HepG2 (cell line): Measurements from ENCODE around the gene FAP. TPM values are rescaled to one million over a fixed set of nuclear protein-coding genes. Genes with fewer than 3 reads are reported as not detected.

Experiments used
- ATAC-seq: fragments of 200-7000 bp; cut with Tn5 transposase; 3 replicates; pipeline ENCODE4 v1.9.1; 2020; ENCODE audit warnings: mild to moderate bottlenecking, moderate library complexity
- BruUV-seq: library from RNA; stranded (reverse); fragments of 400-500 nt; replicated peaks from 2 replicates; lab custom pipeline; 2021; lab: Mats Ljungman, UMichigan
- CTCF ChIA-PET: fragments of 300-600 bp; formaldehyde crosslinking; extraction: SDS; loops from one replicate; lab custom pipeline; 2021; ENCODE audit warnings: low total read pairs, inconsistent platforms, low intra/inter-chr PET ratio; lab: Yijun Ruan, JAX
- POLR2A ChIA-PET: fragments of 350-600 bp; sonication (Branson Sonifier 250); formaldehyde crosslinking; loops from one replicate; lab custom pipeline; 2020; ENCODE audit warnings: antibody characterized with exemption, inconsistent platforms; lab: Yijun Ruan, JAX
- DNase-seq: peaks from one replicate; pipeline ENCODE4 v3.0.0-alpha.2; 2015; ENCODE audit warnings: low spot score
- FAIRE-seq: peaks from 3 replicates; lab custom pipeline; 2011; peaks lifted over from hg19 to GRCh38; lab: Jason Lieb, UNC
- H2AFZ ChIP-seq: one replicate; pipeline ENCODE4 v1.6.1; 2011; ENCODE audit warnings: low read length, inconsistent platforms
- H3K27ac ChIP-seq: fragments of 300-600 bp; 3 replicates; pipeline ENCODE4 v1.8.0; 2011; ENCODE audit warnings: mixed run types, mild to moderate bottlenecking, mixed read lengths, low read length, inconsistent platforms; ENCODE audit not compliant: insufficient read depth; ENCODE audit errors: extremely low read length
- H3K27me3 ChIP-seq, 2 experiments: fragments of 200-600 bp in 1 of 2; 2 replicates in 1 of 2; 3 replicates in 1 of 2; pipeline versions ENCODE4 v1.6.0 to v1.8.0; 2011; ENCODE audit warnings: low read length in 2 of 2, mild to moderate bottlenecking in 2 of 2, moderate library complexity in 2 of 2, inconsistent platforms in 1 of 2; ENCODE audit not compliant: insufficient read depth in 2 of 2, control insufficient read depth in 1 of 2
- H3K36me3 ChIP-seq, 2 experiments: fragments of 200-600 bp in 1 of 2; replicated peaks in 1 of 2; 2 replicates in 1 of 2; 3 replicates in 1 of 2; pipeline versions ENCODE4 v1.5.1 to v1.8.0; 2011; ENCODE audit warnings: low read length in 2 of 2, inconsistent platforms in 1 of 2; ENCODE audit not compliant: insufficient read depth in 2 of 2, control insufficient read depth in 1 of 2
- H3K4me1 ChIP-seq: 2 replicates; pipeline ENCODE4 v1.5.1; 2012; ENCODE audit warnings: low read length, inconsistent platforms; ENCODE audit not compliant: insufficient read depth
- H3K4me2 ChIP-seq: 2 replicates; pipeline ENCODE4 v1.6.0; 2011; ENCODE audit warnings: low read depth, low read length, inconsistent platforms
- H3K4me3 ChIP-seq, 3 experiments: fragments of 200-600 bp in 1 of 3; sonication (generic), shearing (Covaris generic) in 1 of 3; replicated peaks in 1 of 3; 2 replicates each; pipeline ENCODE4 v1.5.1; 2011 to 2016; ENCODE audit warnings: low read length in 3 of 3, inconsistent platforms in 2 of 3, low read depth in 2 of 3, mild to moderate bottlenecking in 2 of 3, control low read depth in 1 of 3, mixed read lengths in 1 of 3; ENCODE audit not compliant: insufficient read depth in 1 of 3
- H3K79me2 ChIP-seq: one replicate; pipeline ENCODE4 v1.6.1; 2011; ENCODE audit warnings: low read length, inconsistent platforms; ENCODE audit not compliant: insufficient read depth
- H3K9ac ChIP-seq: 2 replicates; pipeline ENCODE4 v1.6.0; 2011; ENCODE audit warnings: mild to moderate bottlenecking, low read depth, low read length, inconsistent platforms; ENCODE audit not compliant: insufficient read depth
- H3K9me3 ChIP-seq: 2 replicates; pipeline ENCODE4 v1.5.1; 2012; ENCODE audit warnings: mild to moderate bottlenecking, low read length
- H4K20me1 ChIP-seq: 2 replicates; pipeline ENCODE4 v1.6.0; 2011; ENCODE audit warnings: inconsistent platforms, mild to moderate bottlenecking, low read length, moderate library complexity; ENCODE audit not compliant: insufficient read depth
- ATF1 ChIP-seq: IDR thresholded peaks from 2 replicates; pipeline ENCODE4 v1.6.1; 2016; ENCODE audit warnings: mild to moderate bottlenecking, control low read depth
- CEBPB ChIP-seq: IDR thresholded peaks from 2 replicates; pipeline ENCODE4 v1.6.1; 2011; ENCODE audit warnings: low read depth, low read length, improper control_type of control experiment, borderline replicate concordance
- FOXK2 ChIP-seq: fragments of 450-650 bp; IDR thresholded peaks from 2 replicates; pipeline ENCODE4 v1.6.1; 2016
- HCFC1 ChIP-seq: fragments of 150-350 bp; IDR thresholded peaks from 2 replicates; pipeline ENCODE4 v1.6.1; 2014; ENCODE audit warnings: low read depth, low read length
- HNRNPL ChIP-seq: fragments of 200-400 bp; formaldehyde crosslinking; IDR thresholded peaks from 2 replicates; pipeline ENCODE4 v1.6.1; 2017; ENCODE audit warnings: mild to moderate bottlenecking, low read depth, low read length
- KDM1A ChIP-seq: IDR thresholded peaks from 2 replicates; pipeline ENCODE4 v1.6.1; 2016; ENCODE audit warnings: missing compliant biosample characterization
- MTA3 ChIP-seq: sonication (generic); formaldehyde crosslinking; IDR thresholded peaks from 2 replicates; pipeline ENCODE4 v1.4.0; 2020; ENCODE audit warnings: missing genetic modification reagents
- MTF1 ChIP-seq: sonication (generic); formaldehyde crosslinking; IDR thresholded peaks from 2 replicates; pipeline ENCODE4 v1.5.0; 2020; ENCODE audit warnings: missing genetic modification reagents
- MXD4 ChIP-seq: IDR thresholded peaks from 2 replicates; pipeline ENCODE4 v1.6.1; 2016; ENCODE audit warnings: mild to moderate bottlenecking, missing biosample characterization, missing genetic modification reagents
- SMYD3 ChIP-seq: sonication (generic); formaldehyde crosslinking; IDR thresholded peaks from 2 replicates; pipeline ENCODE4 v1.8.1; 2023; ENCODE audit warnings: mild to moderate bottlenecking, missing genetic modification reagents
- YEATS4 ChIP-seq: sonication (generic); formaldehyde crosslinking; IDR thresholded peaks from 2 replicates; pipeline ENCODE4 v1.4.0; 2020; ENCODE audit warnings: missing genetic modification reagents, borderline replicate concordance
- ZNF3 ChIP-seq: IDR thresholded peaks from 2 replicates; pipeline ENCODE4 v1.7.0; 2017; ENCODE audit warnings: inconsistent platforms
- ZNF335 ChIP-seq: sonication (generic); formaldehyde crosslinking; IDR thresholded peaks from 2 replicates; pipeline ENCODE4 v1.4.0; 2020; ENCODE audit warnings: missing genetic modification reagents
- ZNF367 ChIP-seq: sonication (generic); formaldehyde crosslinking; IDR thresholded peaks from 2 replicates; pipeline ENCODE4 v1.4.0; 2020; ENCODE audit warnings: missing genetic modification reagents, borderline replicate concordance
- ZNF570 ChIP-seq: sonication (generic); formaldehyde crosslinking; IDR thresholded peaks from 2 replicates; pipeline ENCODE4 v1.4.0; 2020; ENCODE audit warnings: mild to moderate bottlenecking, missing genetic modification reagents, borderline replicate concordance
- ZNF75D ChIP-seq: sonication (generic); formaldehyde crosslinking; IDR thresholded peaks from 2 replicates; pipeline ENCODE4 v1.8.1; 2023; ENCODE audit warnings: missing genetic modification reagents, mild to moderate bottlenecking, borderline replicate concordance
- WGBS: methylation state at CpG from one replicate; pipeline ENCODE4 v1.1.6; 2017; ENCODE audit warnings: low lambda C conversion rate; 5-methylcytosine and 5-hydroxymethylcytosine counted together
- in situ Hi-C: cut with HindIII; loops from 2 replicates; pipeline ENCODE4 v1.10.0; 2017; ENCODE audit warnings: low pct_unique_long_range_greater_than_20kb; ENCODE audit not compliant: extremely low pct_ligation_motif_present
- intact Hi-C: fragments of 100-400 bp; cut with micrococcal nuclease; formaldehyde crosslinking; loops from one replicate; pipeline ENCODE4 v1.10.0; 2022; ENCODE audit not compliant: unreplicated experiment
- polyA plus RNA-seq, 8 experiments: library from polyadenylated mRNA; depleted of rRNA in 3 of 8; stranded (reverse) in 7 of 8; unstranded in 1 of 8; fragments of >200 nt; fragmentation: Illumina TruSeq in 4 of 8; extraction: Trizol in 4 of 8; gene quantifications; 2 replicates each; pipeline versions ENCODE4 v1.2.1 to v1.2.3, GENCODE V29; 2011 to 2016; ENCODE audit warnings: low read depth in 4 of 8, missing spikeins in 1 of 8, mixed read lengths in 1 of 8; ENCODE audit not compliant: insufficient read depth in 1 of 8
- total RNA-seq, 5 experiments: library from RNA; depleted of rRNA; stranded (reverse); fragments of >200 nt; fragmentation: Illumina TruSeq; extraction: Trizol; gene quantifications; 2 replicates each; pipeline ENCODE4 v1.2.3, GENCODE V29; 2016; ENCODE audit warnings: low read depth in 1 of 5
- TF ChIP-seq, protein P1 (sequence below): sonication (generic); formaldehyde crosslinking; IDR thresholded peaks from 2 replicates; pipeline ENCODE4 v1.4.0; 2020; ENCODE audit warnings: missing genetic modification reagents, borderline replicate concordance
- TF ChIP-seq, protein P2 (sequence below): sonication (generic); formaldehyde crosslinking; IDR thresholded peaks from 2 replicates; pipeline ENCODE4 v1.5.0; 2020; ENCODE audit warnings: mild to moderate bottlenecking, missing genetic modification reagents

FAP gene
- total and polyA plus RNA-seq, 2 of the 13 experiments (the other 11 are each of a cell fraction or from before 2014, with no cell fraction given) = not detected

- TF ChIP-seq SMYD3 (CRISPR knock-in tag) (no peak), MTA3 (no peak), CEBPB (peak; percentile 67)
- TF ChIP-seq, protein P1, sequence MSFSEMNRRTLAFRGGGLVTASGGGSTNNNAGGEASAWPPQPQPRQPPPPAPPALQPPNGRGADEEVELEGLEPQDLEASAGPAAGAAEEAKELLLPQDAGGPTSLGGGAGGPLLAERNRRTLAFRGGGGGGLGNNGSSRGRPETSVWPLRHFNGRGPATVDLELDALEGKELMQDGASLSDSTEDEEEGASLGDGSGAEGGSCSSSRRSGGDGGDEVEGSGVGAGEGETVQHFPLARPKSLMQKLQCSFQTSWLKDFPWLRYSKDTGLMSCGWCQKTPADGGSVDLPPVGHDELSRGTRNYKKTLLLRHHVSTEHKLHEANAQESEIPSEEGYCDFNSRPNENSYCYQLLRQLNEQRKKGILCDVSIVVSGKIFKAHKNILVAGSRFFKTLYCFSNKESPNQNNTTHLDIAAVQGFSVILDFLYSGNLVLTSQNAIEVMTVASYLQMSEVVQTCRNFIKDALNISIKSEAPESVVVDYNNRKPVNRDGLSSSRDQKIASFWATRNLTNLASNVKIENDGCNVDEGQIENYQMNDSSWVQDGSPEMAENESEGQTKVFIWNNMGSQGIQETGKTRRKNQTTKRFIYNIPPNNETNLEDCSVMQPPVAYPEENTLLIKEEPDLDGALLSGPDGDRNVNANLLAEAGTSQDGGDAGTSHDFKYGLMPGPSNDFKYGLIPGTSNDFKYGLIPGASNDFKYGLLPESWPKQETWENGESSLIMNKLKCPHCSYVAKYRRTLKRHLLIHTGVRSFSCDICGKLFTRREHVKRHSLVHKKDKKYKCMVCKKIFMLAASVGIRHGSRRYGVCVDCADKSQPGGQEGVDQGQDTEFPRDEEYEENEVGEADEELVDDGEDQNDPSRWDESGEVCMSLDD (CRISPR knock-in tag) = no peak
Measured at GRCh38 chr2:162244541-162245031, 1.3 kb upstream of the FAP start.

DNA sequence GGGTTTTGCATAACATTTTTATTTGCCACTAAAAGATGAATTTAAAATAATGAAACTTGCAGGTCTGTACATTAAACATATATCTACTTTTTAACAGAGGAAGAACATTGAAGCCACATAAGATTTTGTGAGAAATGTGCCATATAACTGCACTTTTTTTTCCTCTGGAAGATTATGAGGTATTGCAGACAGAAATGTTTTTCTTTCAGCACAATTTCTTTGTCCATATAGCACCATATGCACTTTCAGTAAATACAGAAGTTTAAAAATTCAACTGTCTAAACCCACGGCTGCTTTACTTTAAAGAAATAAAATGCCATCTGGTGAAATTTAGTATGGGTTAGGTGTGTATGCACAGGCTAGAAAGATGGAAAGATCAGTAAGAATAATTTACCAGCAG is 470 bp upstream of the FAP start:
- CTCF ChIA-PET = no interaction called here
- 0% methylated on average over 1 of the region's 1 CpG for WGBS
- POLR2A ChIA-PET = no interaction called here
- no peak for FAIRE-seq
- Histone ChIP-seq H3K79me2 (no peaks in the 10 kb centered on the region), H2AFZ (no peak overlapping the region), H3K4me3 (no peak overlapping the region), H4K20me1 (no peaks in the 10 kb centered on the region), H3K9ac (no peak overlapping the region), H3K27ac (no peak overlapping the region), H3K4me1 (no peaks in the 10 kb centered on the region), H3K27me3 (no peaks in the 10 kb centered on the region), H3K9me3 (no peaks in the 10 kb centered on the region), H3K4me2 (no peak overlapping the region), H3K36me3 (no peaks in the 10 kb centered on the region)
- in situ Hi-C loops = no loop called here
- ATAC-seq = no peak
- no peak for DNase-seq
- intact Hi-C loops = no loop called here
- BruUV-seq = no TSS peak
- TF ChIP-seq, protein P2, sequence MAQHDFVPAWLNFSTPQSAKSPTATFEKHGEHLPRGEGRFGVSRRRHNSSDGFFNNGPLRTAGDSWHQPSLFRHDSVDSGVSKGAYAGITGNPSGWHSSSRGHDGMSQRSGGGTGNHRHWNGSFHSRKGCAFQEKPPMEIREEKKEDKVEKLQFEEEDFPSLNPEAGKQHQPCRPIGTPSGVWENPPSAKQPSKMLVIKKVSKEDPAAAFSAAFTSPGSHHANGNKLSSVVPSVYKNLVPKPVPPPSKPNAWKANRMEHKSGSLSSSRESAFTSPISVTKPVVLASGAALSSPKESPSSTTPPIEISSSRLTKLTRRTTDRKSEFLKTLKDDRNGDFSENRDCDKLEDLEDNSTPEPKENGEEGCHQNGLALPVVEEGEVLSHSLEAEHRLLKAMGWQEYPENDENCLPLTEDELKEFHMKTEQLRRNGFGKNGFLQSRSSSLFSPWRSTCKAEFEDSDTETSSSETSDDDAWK (CRISPR knock-in tag) = no peak
- no peak for TF ChIP-seq KDM1A
- TF ChIP-seq FOXK2 = no peak
- no peak for TF ChIP-seq ZNF367 (CRISPR knock-in tag)
- no peak for TF ChIP-seq ATF1 (CRISPR knock-in tag)
- TF ChIP-seq YEATS4 = no peak
- TF ChIP-seq MTF1 = no peak
- no peak for TF ChIP-seq HCFC1
- TF ChIP-seq ZNF3 (CRISPR knock-in tag) = no peak
- TF ChIP-seq HNRNPL = no peak
- TF ChIP-seq MXD4 (CRISPR knock-in tag) = no peak
- no peak for TF ChIP-seq ZNF75D (CRISPR knock-in tag)
- no peak for TF ChIP-seq ZNF570 (CRISPR knock-in tag)
- TF ChIP-seq ZNF335 (CRISPR knock-in tag) = no peak

More at GRCh38 chr2:162244541-162245031, 1.3 kb upstream of the FAP start:
- ATAC-seq = no peak
- no TSS peak for BruUV-seq
- Histone ChIP-seq H3K4me1 (no peaks in the 10 kb centered on the region), H3K4me2 (no peak overlapping the region), H3K79me2 (no peaks in the 10 kb centered on the region), H3K36me3 (no peaks in the 10 kb centered on the region), H3K4me3 (no peak overlapping the region), H3K9me3 (no peaks in the 10 kb centered on the region), H3K27me3 (no peaks in the 10 kb centered on the region), H3K9ac (no peak overlapping the region), H2AFZ (no peak overlapping the region), H4K20me1 (no peaks in the 10 kb centered on the region), H3K27ac (no peak overlapping the region)
- WGBS = 2% methylated on average over 2 of the region's 2 CpGs
- intact Hi-C loops (no loop called here), in situ Hi-C loops (no loop called here)
- POLR2A ChIA-PET = no interaction called here
- no peak for DNase-seq
- FAIRE-seq = no peak
- CTCF ChIA-PET = no interaction called here
